GM20431 (cell line): Measurements from ENCODE around the gene ANP32D.
"Not testable (repeated sequence)": the region's sequence is repeated elsewhere in the genome, so short reads cannot be mapped to it uniquely, and the experiment has no call there.

Experiments
- in situ Hi-C: fragments of 300-500 bp; cut with MseI, MboI; formaldehyde crosslinking; loops from one replicate; pipeline ENCODE4 v1.15.0; 2020; ENCODE audit warnings: low sequenced_read_pairs; ENCODE audit not compliant: unreplicated experiment

Gene ANP32D

DNA sequence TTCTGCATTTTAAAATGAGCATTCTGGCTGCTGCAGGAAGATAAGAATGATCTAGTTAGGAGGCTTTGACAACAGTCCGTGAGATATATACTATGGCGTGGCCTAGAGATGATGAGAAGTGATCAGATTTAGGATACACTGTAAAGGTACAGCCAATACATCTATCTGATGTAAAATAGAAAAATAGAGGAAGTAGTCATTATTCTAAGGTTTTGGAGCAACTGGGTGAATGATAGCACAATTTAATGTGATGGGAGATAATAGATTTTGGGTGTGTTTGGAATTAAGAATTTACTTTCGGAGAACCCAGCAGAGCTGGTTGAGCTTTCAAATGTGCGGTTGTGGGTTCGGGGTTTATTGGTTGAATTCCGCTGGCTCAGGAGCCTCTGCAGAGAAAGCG, at the start of gene ANP32D:
TSS of gene ANP32D (plus strand) at position 301 of the 400 bp plus-strand sequence. CDS start 106 bp downstream, outside the sequence.
- in situ Hi-C loops = no loop called here

- in situ Hi-C loops = no loop called here
Observed at GRCh38 chr12:48423171-48423570, 49.2 kb upstream of the ANP32D start.

GRCh38 chr12:48424644-48425043, 47.7 kb upstream of the ANP32D start:
- in situ Hi-C loops = no loop called here

DNA sequence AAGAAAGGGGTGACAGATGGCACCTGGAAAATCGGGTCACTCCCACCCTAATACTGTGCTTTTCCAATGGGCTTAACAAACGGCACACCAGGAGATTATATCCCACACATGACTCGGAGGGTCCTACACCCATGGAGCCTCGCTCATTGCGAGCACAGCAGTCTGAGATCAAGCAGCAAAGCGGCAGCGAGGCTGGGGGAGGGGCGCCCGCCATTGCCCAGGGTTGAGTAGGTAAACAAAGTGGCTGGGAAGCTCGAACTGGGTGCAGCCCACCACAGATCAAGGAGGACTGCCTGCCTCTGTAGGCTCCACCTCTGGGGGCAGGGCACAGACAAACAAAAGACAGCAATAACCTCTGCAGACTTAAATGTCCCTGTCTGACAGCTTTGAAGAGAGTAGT, 38.3 kb upstream of the ANP32D start:
- in situ Hi-C loops = not testable (repeated sequence)

- in situ Hi-C loops = no loop called here
Observed at GRCh38 chr12:48441069-48441468, 31.3 kb upstream of the ANP32D start.

DNA sequence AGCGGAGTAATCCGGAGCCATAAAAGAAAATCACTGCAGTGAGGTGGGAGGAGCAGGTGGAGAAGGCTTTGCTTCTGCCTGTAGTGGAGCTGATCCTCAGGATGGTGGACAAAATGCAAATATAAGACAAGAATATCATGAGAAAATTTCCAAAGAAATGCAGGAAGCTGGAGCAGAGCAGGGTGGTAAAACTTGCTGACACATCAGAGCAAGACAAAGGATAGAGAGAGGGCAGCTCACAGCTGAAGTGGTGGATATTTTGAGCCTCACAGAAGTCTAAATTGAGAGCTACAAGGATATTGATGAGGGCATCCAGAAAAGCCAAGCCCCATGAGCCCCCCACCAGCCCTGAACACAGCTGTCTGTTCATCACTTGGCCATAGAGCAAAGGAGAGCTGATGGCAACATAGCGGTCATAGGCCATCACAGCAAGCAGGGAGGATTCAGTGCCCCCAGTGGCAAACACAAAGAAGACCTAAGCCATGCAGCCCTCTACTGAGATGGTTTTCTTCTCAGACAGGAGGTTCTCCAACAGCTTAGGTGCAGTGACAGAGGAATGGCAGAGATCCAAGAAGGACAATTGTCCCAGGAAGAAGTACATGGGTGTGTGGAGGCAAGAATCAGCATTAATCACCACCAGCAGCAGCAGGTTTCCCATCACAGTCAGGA, 30.0 kb upstream of the ANP32D start:
- in situ Hi-C loops = no loop called here

DNA sequence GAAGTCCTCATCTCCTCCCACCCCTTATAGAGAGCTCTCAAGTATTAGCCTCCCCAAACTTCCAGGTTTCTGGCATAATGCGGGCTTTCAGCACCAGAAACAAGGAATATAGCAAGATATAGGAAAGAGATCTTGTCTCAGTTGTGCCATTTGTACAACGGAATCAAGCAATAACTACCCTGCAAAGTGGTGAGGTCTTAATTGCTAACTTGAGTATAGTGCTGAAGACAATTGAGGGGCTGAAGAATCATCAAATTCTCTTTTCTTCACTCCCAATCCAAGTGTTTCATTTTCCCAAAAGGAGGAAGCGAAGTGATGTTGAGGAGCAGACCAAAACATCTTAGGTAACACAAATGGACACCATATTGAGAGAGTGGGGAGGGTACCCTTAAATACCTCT, 26.8 kb upstream of the ANP32D start:
- in situ Hi-C loops = no loop called here

DNA sequence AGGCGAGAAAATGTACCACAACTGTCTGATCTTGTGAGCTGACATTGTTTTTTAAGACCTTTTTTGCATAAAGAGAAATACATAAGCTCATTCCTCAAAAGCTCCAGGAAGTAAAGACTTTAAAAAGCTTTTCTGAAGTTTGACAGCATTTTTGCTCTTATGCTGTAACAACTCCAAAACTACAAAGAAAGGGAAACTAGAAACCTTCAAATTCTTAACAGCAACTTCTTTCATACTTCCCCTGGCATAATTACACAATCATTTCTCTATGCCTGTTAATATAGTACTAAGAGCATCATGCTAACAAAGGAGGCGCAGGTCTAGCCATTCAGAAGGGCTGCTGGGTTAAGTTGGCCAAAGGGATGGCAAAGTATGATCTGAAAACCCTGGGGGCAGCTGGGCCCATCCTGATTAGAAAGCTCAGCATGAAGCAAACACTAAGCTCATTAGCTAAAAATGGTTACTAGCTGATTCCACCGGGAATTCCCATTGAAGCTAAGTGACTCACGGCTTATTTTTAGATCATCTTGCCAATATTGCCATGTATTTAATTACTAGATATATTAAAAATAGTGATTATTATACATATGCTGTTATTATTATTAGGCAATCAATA, 26.1 kb upstream of the ANP32D start:
- in situ Hi-C loops = no loop called here

- in situ Hi-C loops = no loop called here
Observed at GRCh38 chr12:48447755-48448154, 24.6 kb upstream of the ANP32D start.

- in situ Hi-C loops = no loop called here
Observed at GRCh38 chr12:48451372-48451771, 21.0 kb upstream of the ANP32D start.

GRCh38 chr12:48452961-48453360, 19.4 kb upstream of the ANP32D start:
- in situ Hi-C loops = not testable (repeated sequence)

DNA sequence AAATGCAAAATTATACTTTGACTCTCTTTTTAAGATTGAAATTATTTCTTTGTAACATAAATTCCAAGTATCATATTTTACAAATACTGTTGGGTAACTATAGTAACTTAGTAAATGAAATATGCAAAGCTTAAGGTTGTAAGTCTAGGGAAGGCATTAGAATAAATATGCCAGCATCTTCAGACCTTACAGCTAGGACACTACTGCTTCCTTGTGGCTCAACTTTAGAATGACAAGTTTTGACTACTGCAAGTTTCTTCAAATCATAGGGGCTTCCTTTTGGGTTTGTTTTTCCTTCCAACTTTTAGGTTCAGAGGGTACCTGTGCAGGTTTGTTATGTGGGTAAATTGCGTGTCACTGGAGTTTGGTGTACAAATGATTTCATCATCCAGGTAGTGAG, 17.7 kb upstream of the ANP32D start:
- in situ Hi-C loops = no loop called here

DNA sequence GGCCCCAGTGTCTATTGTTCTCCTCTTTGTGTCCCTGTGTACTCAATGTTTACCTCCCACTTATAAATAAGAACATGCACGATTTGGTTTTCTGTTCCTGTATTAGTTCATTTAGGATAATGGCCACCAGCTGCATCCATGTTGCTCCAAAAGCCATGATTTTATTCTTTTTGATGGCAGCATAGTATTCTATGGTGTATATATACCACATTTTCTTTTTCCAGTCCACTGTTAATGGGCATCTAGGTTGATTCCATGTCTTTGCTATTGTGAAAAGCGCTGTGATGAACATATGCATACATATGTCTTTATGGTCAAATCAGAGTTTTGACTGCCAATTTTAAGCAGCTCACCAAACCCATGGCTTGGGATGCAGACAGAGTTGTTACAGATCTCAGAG, 17.2 kb upstream of the ANP32D start:
- in situ Hi-C loops = no loop called here

- in situ Hi-C loops = no loop called here
Observed at GRCh38 chr12:48459259-48459658, 13.1 kb upstream of the ANP32D start.

GRCh38 chr12:48469027-48469426, 3.3 kb upstream of the ANP32D start:
- in situ Hi-C loops = not testable (repeated sequence)

- in situ Hi-C loops = no loop called here
Observed at GRCh38 chr12:48473061-48473460, 702 bp downstream of the ANP32D start.

- in situ Hi-C loops = not testable (repeated sequence)
Observed at GRCh38 chr12:48474497-48474896, 2.1 kb downstream of the ANP32D start.

- in situ Hi-C loops = no loop called here
Observed at GRCh38 chr12:48482198-48482597, 9.8 kb downstream of the ANP32D start, which contains the start of gene C12orf54. Gene C12orf54 (plus strand): TSS chr12:48482498. CDS start chr12:48483297, 799 bp downstream.

GRCh38 chr12:48482930-48483329, 10.6 kb downstream of the ANP32D start:
- in situ Hi-C loops = no loop called here

- in situ Hi-C loops = no loop called here
Observed at GRCh38 chr12:48486261-48486660, 13.9 kb downstream of the ANP32D start.

GRCh38 chr12:48486679-48487078, 14.3 kb downstream of the ANP32D start:
- in situ Hi-C loops = no loop called here

DNA sequence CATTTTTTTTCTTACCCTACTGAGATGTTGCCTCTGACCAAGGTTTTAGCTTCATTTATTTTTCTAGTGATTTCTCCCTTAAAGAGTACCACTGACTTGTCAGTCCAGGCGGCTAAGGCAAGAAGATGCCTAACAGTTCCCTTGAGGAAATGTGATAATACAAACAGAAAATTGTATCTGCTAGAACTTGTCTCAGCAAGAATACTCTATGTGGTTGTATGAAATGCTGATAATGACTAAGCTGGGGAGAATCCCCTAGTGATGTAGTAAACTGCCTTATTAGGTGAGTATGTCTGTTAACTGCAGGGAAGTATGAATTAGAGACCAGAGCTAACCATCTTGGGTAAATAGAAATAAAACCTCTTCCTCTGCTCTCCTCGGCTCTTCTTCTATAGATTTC, 16.7 kb downstream of the ANP32D start:
- in situ Hi-C loops = no loop called here
